Stimulated activated CD4-positive, alpha-beta T cell treated with anti-CD3 and anti-CD28 coated beads, Interleukin-15, amount 100 ng/mL, for 24 hours (primary cell): ENCODE data around the gene RASSF3.
A peak's percentile ranks its signal among the peaks of the same experiment; 100 is the strongest.
"Not testable (repeated sequence)": the region's sequence is repeated elsewhere in the genome, so short reads cannot be mapped to it uniquely, and the experiment has no call there.

Experiments
- DNase-seq: peaks from one replicate; pipeline ENCODE4 v3.0.0-alpha.2; 2020

RASSF3 gene

DNA sequence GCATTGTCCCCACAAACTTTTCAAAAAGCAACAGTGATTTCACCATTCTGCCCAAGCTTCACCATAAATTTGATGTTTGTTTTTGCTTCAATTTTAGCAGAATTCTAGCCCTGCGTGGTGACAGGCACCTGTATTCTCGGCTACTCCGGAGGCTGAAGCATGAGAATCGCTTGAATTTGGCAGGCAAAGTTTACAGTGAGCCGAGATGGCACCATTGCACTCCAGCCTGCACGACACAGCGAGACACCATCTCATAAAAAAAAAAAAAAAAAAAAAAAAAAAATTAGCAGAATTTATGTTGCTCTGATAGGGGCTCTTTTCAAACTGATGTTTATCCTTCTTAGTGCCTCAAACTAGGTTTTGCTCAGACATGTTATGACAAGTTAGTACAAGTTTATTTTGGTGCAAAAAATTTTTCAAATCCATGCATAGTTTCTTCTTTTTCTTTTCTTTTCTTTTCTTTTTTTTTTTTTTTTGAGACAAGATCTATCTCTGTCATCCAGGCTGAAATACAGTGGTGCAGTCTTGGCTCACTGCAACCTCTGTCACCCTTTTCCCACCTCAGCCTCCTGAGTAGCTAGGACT is 24.3 kb downstream of the RASSF3 start:
- no peak for DNase-seq

DNA sequence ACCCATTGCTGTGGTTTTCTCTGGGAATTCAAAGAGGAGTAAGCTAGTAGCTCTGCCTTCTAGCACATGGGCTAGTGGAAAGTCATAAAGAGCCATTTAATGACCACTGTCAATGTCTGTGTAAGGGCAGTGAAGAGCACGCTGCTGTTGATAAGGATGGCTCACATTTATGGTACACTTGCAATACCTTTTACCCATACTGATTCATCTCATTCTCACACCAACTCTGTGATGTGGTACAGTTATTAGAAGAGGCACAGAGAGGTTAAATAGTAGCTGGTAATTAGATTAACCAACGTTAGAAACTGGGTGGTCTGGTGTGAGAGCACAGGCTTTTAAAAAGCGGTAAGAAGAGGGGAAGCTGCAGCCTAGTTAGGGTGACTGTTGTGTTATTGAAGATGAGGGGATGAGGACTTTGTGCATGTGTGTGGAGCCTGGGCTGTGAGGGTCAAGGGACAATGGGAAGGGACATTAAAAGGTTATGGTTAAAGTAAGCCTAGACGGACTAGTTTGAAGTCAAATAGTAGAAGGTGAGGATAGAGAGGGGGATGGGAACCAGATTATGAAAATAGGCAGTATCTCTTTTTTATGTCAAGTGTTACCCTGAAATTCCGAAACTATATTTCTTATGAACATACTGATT is 25.2 kb downstream of the RASSF3 start:
- no peak for DNase-seq

DNA sequence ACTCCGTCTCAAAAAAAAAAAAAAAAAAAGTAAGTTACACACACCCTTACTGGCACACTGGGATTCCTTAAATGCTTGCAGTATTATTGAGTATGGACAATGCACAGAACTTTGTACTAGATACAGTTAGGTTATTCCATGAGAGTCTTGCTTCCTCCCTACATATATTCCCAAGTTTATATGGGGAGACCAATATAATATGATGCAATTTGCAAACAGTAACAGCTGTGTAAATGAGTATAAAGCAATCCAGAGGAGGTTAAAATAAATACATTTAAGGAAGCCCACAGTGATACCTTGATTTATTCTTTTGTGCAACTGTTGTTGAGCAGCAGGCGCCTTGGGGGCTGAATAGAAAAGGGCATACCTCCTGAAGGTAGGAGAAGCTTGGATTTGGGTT is 26.6 kb downstream of the RASSF3 start:
- no peak for DNase-seq

DNA sequence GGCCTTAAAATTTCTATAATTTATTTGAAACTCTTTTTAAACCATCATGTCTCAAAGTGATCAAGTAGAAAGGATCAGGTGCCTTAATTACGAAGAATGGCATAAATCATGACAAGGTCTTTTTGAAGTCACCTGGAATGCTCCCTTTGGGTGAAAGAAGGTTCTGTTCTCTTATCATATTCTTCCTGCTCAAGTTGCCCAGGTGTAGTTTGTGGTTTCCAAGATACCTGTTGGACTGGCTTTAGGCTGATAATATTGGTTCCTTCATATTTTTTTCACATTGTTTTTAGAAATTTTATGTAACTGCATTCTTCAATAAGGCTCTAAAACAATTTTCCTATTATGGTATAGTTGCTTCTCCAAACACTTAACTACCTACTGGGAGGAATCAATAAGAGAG is 29.2 kb downstream of the RASSF3 start:
- DNase-seq = no peak

- no peak for DNase-seq
Measured at GRCh38 chr12:64646318-64646717, 36.0 kb downstream of the RASSF3 start.

- no peak for DNase-seq
Measured at GRCh38 chr12:64649487-64649886, 39.2 kb downstream of the RASSF3 start.

DNA sequence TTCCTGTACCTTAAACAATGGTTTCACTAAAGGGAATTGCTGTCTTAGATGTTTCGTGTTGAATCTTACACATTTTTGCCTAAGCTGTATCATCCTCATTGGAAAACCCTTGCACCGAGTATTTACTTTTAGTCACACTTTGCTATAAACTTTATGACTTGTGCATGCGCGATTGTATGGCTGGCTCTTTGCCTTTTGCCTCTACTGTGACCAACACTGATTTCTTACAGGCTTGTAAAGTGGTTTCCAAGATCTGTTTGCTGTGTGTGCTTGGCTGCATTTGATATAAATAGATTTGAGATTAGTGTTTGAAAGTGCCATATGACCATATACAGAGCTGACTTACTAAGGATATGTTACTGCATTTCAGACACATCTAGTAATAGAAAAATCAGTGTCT is 40.5 kb downstream of the RASSF3 start:
- DNase-seq = no peak

GRCh38 chr12:64652346-64652745 is 42.1 kb downstream of the RASSF3 start:
- no peak for DNase-seq

DNA sequence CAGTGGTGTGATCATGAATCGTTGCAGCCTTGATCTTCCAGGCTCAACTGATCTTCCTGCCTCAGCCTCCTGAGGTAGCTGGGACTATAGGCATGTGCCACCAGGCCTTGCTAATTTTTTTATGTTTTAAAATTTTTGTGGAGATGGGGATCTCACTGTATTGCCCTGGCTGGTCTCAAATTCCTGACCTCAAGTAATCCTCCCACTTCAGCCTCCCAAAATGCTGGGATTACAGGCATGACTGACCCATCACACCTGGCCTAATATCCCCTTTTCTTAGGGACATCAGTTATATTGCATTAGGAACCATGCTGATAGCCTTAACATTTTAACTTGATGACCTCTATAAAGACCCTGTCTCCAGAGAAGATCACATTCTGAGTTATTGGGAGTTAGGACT is 42.8 kb downstream of the RASSF3 start:
- DNase-seq = no peak

GRCh38 chr12:64653907-64654306 is 43.6 kb downstream of the RASSF3 start:
- not testable (repeated sequence) for DNase-seq

GRCh38 chr12:64655141-64655540 is 44.8 kb downstream of the RASSF3 start:
- no peak for DNase-seq

GRCh38 chr12:64656429-64656828 is 46.1 kb downstream of the RASSF3 start:
- DNase-seq = no peak

DNA sequence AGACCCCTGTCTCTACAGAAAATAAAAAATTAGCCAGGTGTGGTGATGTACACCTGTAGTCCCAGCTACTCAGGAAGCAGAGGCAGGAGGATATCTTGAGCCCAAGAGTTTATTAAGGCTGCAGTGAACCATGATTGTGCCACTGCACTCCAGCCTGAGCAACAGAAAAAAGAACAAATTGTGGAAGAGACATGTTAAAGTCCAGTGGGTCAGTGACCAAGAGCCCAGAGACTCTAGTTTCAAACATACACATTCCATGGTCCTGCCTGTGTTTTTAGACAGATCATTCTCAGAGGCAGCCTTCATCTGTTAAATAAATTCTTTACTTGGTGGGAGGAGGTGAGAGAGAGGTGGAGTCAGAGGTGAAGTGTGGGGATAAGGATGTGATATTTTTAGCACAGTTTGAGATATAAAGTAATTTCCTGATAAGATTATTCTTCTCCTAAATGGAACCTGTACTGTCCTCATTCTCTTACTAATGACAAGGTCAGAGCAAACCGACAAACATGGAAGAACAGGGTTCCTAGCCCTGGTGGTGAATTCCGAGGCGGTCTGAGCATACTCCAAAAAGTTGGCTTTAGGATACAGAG is 48.7 kb downstream of the RASSF3 start:
- no peak for DNase-seq

DNA sequence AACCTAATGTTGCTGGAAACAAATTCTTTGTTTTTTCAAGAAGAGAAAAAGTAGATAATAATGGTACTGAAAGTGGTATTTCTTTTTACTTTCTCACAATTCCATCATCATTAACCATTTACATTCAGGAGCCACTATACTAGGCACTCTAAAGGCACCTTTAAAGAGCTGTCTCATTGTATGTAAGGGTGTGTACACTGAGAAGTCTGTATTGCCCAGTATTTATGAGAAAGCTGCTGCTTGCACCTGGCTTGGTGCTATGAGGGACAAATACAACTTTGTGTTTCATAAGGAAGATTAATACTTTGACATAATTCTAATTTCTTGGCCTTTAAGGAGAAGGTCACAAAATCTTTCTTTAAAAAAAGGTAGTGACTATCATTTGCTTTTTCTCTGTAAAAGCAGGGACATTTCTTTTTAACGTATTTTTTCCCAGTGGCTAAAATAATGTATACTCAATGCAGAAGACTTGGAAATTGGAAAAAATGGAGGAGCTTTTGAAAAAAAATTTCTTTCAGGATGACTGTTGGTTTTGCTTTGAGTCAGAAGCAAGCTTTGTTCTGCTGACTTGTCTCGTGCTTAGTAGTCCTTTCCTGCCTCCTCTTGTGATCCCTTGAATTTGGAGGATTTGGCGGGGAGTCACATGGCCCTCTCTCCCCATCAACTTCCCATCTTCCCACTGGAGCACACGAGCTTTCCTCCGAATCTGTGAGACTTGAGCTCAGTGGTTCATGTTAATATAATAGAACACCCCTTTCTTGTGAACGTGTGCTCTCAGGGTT is 50.1 kb downstream of the RASSF3 start:
- DNase-seq = no peak

DNA sequence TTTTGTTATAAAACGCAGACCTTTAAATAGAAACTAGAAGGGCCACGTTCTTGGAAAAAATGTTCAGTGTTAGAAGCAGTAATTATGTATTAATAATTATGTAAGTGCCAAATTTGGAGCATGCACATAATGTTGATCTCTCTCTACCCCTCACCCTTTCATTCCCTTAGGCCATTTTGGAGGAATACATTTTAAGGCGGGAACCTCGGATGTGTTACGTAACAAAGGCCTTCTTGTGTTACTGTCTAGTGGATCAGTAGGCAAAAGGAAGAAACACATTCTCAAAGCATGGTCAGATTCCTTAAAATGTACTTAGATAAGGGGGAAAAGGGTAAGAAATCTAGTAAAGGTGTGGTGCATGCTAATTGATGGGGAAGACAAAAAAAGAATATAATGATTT is 52.7 kb downstream of the RASSF3 start:
- DNase-seq = no peak

DNA sequence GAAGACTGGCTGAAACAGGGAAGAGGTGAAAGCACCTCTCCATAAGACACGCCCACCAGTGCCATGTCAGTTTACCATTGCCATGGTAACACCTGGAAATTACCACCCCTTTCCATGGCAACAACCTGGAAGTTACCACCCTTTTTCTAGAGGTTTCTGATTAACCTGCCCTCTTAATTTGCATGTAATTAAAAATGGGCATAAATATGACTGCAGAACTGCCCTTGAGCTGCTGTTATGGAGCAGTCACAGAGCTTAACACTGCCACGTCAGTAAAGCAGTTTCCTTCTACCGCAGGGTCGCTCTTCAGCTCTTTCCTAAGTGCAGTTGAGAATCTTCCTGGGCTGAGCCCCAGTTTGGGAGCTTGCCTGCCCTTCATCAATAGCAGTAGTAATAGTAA is 55.2 kb downstream of the RASSF3 start:
- no peak for DNase-seq

GRCh38 chr12:64666054-64666914 is 56.0 kb downstream of the RASSF3 start:
- no peak for DNase-seq

- DNase-seq = no peak
Measured at GRCh38 chr12:64667793-64668192, 57.5 kb downstream of the RASSF3 start.

- DNase-seq = no peak
Measured at GRCh38 chr12:64669270-64669842, 59.1 kb downstream of the RASSF3 start.

DNA sequence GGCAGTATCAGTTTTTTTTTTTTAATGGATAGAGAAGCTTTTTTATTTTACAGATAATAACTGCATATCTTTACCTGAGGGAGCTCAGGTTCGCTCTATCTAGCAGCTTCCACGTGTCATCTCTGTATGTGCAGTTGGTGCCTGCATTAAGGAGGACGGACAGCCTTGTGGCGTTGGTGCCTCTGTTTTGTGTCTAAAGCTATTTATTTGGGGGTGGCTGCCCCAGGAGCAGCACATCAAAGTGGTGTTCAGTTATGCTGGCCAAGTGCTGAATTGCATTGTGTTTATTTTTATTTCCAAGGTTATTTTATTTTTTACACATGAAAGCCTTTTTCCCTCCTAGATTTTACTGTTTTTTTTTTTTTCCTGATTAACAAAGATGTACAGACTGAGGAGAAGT is 59.7 kb downstream of the RASSF3 start:
- DNase-seq = no peak

GRCh38 chr12:64670919-64671639 is 60.8 kb downstream of the RASSF3 start:
- peak; percentile 40 for DNase-seq

DNA sequence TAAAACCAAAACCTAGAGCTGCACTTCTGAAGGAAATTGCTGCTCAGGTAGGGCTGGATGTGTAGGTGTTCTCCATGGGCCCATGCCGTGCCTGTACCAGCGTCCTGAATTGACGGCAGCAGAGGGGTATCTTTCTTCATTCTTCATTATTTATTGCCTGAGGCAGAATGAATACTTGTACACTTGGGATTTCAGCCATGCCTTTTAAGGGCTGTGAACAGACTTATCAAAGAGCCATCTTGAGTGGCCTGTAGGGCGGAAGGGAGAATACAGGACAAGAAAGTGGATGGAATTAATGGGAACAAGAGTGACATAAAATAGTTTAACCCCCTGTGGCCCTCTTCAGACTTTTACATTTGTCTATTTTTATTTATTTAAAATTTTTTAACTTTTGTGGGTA is 61.4 kb downstream of the RASSF3 start:
- DNase-seq = no peak
